Epithelial cell of proximal tubule (primary cell): ENCODE results near the gene KLC1. TPM values are rescaled to one million over a fixed set of nuclear protein-coding genes. Genes with fewer than 3 reads are reported as not detected.

Experiments used
- DNase-seq: peaks from one replicate; pipeline ENCODE4 v3.0.0-alpha.2; 2011; ENCODE audit warnings: low read depth
- H3K4me3 ChIP-seq: 2 replicates; pipeline ENCODE4 v1.5.1; 2011; ENCODE audit warnings: low read depth, mild to moderate bottlenecking, low read length
- CTCF ChIP-seq: conservative IDR thresholded peaks from 2 replicates; pipeline ENCODE4 v1.5.1; 2012; ENCODE audit warnings: low read depth, mild to moderate bottlenecking, low read length
- total RNA-seq: library from RNA; depleted of rRNA; stranded (reverse); fragments of >200 nt; gene quantifications from 2 replicates; pipeline ENCODE4 v1.2.3, GENCODE V29; 2015

KLC1 gene
- total RNA-seq, result 170 and 178 TPM in 2 replicates

- no peak for DNase-seq
- H3K4me3 ChIP-seq, result peak within 1 kb of the TSS; percentile 79
- TF ChIP-seq CTCF, result no peak
Measured at GRCh38 chr14:103628684-103629502, at the start of gene KLC1. Gene KLC1, plus strand, starts transcription at chr14:103629211. Its CDS starts 25,354 bp downstream, at chr14:103654565.

GRCh38 chr14:103581206-103581605 lies 47.8 kb upstream of the KLC1 start:
- H3K4me3 ChIP-seq, result no peak overlapping the region
- no peak for TF ChIP-seq CTCF
- DNase-seq, result no peak

- no peak for TF ChIP-seq CTCF
- no peak for DNase-seq
- no peak overlapping the region for H3K4me3 ChIP-seq
Measured at GRCh38 chr14:103581954-103582703, 46.9 kb upstream of the KLC1 start.

- DNase-seq, result no peak
- no peak for TF ChIP-seq CTCF
- H3K4me3 ChIP-seq, result no peak overlapping the region
Measured at GRCh38 chr14:103584326-103584915, 44.6 kb upstream of the KLC1 start.

- H3K4me3 ChIP-seq, result no peak overlapping the region
- no peak for DNase-seq
- TF ChIP-seq CTCF, result no peak
Measured at GRCh38 chr14:103593577-103593976, 35.4 kb upstream of the KLC1 start.

GRCh38 chr14:103594265-103594664 lies 34.7 kb upstream of the KLC1 start:
- no peak for TF ChIP-seq CTCF
- DNase-seq, result no peak
- H3K4me3 ChIP-seq, result no peak overlapping the region
